A673 (cell line): ENCODE data around the gene RASSF7.

ENCODE experiments used
- CTCF ChIP-seq: fragments of 300-800, 200-600 bp; sonication (generic); conservative IDR thresholded peaks from 2 replicates; pipeline ENCODE4 v1.5.1; 2017; ENCODE audit warnings: low read depth, mild to moderate bottlenecking, antibody characterized with exemption, low read length, moderate library complexity, mixed read lengths
- EZH2 ChIP-seq: fragments of 200-600 bp; sonication (generic); IDR thresholded peaks from 2 replicates; pipeline ENCODE4 v1.6.1; 2017; ENCODE audit warnings: borderline replicate concordance, low read depth, mild to moderate bottlenecking, mixed read lengths, antibody characterized with exemption, low read length; ENCODE audit not compliant: poor library complexity, severe bottlenecking

GRCh38 chr11:597166-597725, 36.5 kb downstream of the RASSF7 start:
- TF ChIP-seq CTCF (no peak), EZH2 (no peak)
